GM12801 (cell line): Measurements from ENCODE around the gene PTGER2.

Source experiments
- CTCF ChIP-seq: IDR thresholded peaks from one replicate; pipeline ENCODE4 v1.5.1; 2011; ENCODE audit warnings: control low read depth; ENCODE audit not compliant: insufficient read length; ENCODE audit errors: extremely low read depth

The PTGER2 gene

GRCh38 chr14:52286661-52287649 is 27.2 kb upstream of the PTGER2 start:
- no peak for TF ChIP-seq CTCF

- no peak for TF ChIP-seq CTCF
Observed at GRCh38 chr14:52296378-52296777, 17.7 kb upstream of the PTGER2 start.

- TF ChIP-seq CTCF: no peak
Observed at GRCh38 chr14:52298795-52299194, 15.3 kb upstream of the PTGER2 start.

GRCh38 chr14:52299692-52300278 is 14.3 kb upstream of the PTGER2 start:
- no peak for TF ChIP-seq CTCF

GRCh38 chr14:52303236-52303635 is 10.9 kb upstream of the PTGER2 start:
- TF ChIP-seq CTCF: no peak

- no peak for TF ChIP-seq CTCF
Observed at GRCh38 chr14:52304248-52304904, 9.7 kb upstream of the PTGER2 start.

GRCh38 chr14:52305014-52305413 is 9.1 kb upstream of the PTGER2 start:
- TF ChIP-seq CTCF: no peak
